Activated naive CD8-positive, alpha-beta T cell treated with anti-CD3 and anti-CD28 coated beads for 36 hours (primary cell): ENCODE results near the gene CEP41. TPM values are rescaled to one million over a fixed set of nuclear protein-coding genes. Genes with fewer than 3 reads are reported as not detected.

Source experiments
- DNase-seq: peaks from one replicate; pipeline ENCODE4 v3.0.0; 2021
- H3K27ac Mint-ChIP-seq: one replicate; pipeline ENCODE4 v1.8.0; 2022; ENCODE audit warnings: mild to moderate bottlenecking, moderate library complexity, mixed read lengths
- H3K27me3 Mint-ChIP-seq: one replicate; pipeline ENCODE4 v1.8.0; 2022; ENCODE audit warnings: mild to moderate bottlenecking, mixed read lengths
- H3K36me3 Mint-ChIP-seq: one replicate; pipeline ENCODE4 v1.8.0; 2021; ENCODE audit warnings: mild to moderate bottlenecking, mixed read lengths
- H3K4me1 Mint-ChIP-seq: one replicate; pipeline ENCODE4 v1.8.0; 2021; ENCODE audit warnings: mixed read lengths
- H3K4me3 Mint-ChIP-seq: one replicate; pipeline ENCODE4 v1.8.0; 2022; ENCODE audit warnings: mild to moderate bottlenecking, moderate library complexity, mixed read lengths
- H3K9me3 Mint-ChIP-seq: one replicate; pipeline ENCODE4 v1.8.0; 2022; ENCODE audit warnings: mixed read lengths
- total RNA-seq, 2 experiments: library from RNA; stranded (reverse); gene quantifications; one replicate each; pipeline ENCODE4 v1.2.3, GENCODE V29; 2021

The CEP41 gene, protein sequence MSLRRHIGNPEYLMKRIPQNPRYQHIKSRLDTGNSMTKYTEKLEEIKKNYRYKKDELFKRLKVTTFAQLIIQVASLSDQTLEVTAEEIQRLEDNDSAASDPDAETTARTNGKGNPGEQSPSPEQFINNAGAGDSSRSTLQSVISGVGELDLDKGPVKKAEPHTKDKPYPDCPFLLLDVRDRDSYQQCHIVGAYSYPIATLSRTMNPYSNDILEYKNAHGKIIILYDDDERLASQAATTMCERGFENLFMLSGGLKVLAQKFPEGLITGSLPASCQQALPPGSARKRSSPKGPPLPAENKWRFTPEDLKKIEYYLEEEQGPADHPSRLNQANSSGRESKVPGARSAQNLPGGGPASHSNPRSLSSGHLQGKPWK
- total RNA-seq, result 10 to 100 TPM; 22.3 to 26.5 TPM

DNA sequence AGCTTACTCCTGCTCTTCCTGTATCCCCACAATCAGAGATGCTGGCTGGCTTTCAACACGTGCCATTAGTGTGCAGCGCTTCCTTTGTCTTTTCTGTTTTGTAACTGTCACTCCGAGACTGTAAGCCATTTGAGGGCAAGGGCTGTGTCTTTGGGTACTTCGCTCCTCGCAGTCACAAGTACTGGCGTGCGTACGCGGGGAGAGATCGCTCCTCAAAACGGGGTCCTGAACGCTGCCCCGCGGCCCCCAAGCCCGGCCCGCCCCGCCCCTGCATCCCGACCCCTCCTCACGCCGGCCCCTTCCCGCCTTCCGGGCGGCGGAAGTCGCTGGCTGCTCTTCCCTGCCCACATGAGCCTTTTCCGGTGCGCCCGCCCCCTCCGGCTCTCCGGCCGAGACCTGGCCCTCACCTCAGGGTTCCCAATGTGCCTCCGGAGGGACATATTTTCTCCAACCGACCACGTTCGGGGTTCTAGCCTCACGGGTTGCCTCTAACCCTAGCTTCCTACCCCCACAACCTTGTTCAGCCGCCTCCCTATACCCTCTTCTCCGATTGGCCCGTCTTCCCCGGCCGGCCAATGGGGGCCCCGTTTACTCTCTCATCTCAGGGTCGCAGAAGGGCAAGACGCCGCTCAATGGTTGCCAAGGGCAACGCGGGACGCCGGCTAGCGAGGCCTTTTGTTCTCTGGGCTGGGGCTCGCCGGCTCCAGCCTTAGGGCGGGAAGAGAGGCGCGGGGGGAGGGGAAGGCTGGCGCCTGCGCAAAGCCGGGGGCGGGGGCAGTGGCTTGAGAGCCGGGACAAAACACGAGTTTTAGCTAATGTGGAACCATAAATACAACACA, at the start of gene CEP41:
TSS of gene CEP41 (minus strand) at position 490 of the 839 bp plus-strand sequence. CDS start at position 440, 50 bp downstream.
- Mint-ChIP-seq H3K36me3 (peaks cover 33% of the 10 kb centered on the region), H3K4me1 (peaks cover 44% of the 10 kb centered on the region), H3K9me3 (peaks cover 5% of the 10 kb centered on the region), H3K27ac (peak within 1 kb of the TSS; percentile 99), H3K4me3 (peak within 1 kb of the TSS; percentile 98), H3K27me3 (no peaks in the 10 kb centered on the region)
- DNase-seq, result peak; percentile 96

DNA sequence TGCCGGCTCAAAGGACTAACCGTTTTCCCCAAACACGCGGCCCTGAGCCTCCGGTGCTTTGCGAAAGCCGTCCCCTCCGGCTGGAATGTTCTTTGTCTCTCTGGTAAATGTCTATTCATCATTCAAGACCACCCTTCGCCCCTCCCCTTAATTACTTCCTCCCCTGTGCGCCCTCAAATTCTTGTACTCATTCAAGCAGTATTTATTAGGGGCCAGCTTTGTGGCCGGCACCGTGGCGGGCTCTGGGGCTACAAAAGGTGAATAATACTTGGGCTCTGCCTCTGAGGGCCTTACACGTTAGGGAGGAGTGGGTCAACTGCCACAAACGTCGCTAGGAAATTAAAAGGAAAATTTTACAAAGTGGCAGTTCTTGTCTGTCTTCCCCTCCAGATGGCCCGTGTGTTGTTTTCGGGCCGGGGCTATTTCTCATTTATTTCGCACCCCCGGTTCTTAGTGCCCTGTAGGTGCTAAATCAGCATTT, 49.5 kb upstream of the CEP41 start:
- peaks cover 2% of the 10 kb centered on the region for H3K9me3 Mint-ChIP-seq
- H3K36me3 Mint-ChIP-seq, result peaks cover 8% of the 10 kb centered on the region
- H3K27ac Mint-ChIP-seq, result no peak overlapping the region
- peaks cover 22% of the 10 kb centered on the region for H3K4me1 Mint-ChIP-seq
- no peak for DNase-seq
- peaks cover 21% of the 10 kb centered on the region for H3K27me3 Mint-ChIP-seq
- H3K4me3 Mint-ChIP-seq, result no peak overlapping the region

DNA sequence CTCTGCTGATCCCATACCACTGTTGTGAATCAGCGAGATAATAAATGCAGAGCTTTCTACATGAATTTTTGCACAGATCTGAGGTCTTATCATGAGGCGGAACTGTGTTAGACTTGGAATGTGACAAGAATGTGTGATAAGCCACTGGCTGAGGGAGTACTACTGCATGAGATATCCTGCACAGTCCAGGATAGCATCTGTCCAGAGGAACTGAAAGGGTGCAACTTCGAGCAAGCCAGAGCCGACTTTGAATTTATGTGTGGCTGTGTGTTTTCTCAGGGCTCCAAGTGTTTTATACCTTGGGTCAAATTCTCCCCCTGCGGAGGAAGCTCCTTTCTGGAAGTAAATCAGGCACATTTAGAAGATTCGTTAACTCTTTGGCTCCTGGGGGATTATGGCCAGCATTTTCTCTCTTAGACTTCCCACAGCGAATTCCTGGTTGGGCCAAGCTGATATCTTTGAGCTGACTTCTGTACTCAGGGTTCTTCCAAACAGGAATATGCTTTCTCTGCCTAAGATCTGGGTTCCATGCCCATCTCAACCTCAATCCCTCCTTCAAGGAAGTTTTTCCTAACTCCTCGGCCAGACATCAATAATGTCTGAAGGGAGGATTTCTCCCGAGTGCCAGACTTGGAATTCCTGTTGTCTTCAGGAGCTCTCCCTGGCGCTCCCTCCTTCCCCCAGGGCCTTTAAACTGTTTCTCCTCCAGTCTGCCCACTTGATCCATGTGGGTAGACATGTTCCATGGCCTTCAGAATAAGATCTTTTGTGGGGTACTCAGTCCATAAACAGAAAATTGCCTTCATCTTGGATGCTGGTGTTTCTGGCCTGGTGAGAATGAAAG, 48.5 kb upstream of the CEP41 start:
- Mint-ChIP-seq H3K36me3 (peaks cover 8% of the 10 kb centered on the region), H3K4me1 (peaks cover 25% of the 10 kb centered on the region), H3K27me3 (peaks cover 21% of the 10 kb centered on the region), H3K4me3 (no peak overlapping the region), H3K27ac (no peak overlapping the region), H3K9me3 (peaks cover 2% of the 10 kb centered on the region)
- no peak for DNase-seq

DNA sequence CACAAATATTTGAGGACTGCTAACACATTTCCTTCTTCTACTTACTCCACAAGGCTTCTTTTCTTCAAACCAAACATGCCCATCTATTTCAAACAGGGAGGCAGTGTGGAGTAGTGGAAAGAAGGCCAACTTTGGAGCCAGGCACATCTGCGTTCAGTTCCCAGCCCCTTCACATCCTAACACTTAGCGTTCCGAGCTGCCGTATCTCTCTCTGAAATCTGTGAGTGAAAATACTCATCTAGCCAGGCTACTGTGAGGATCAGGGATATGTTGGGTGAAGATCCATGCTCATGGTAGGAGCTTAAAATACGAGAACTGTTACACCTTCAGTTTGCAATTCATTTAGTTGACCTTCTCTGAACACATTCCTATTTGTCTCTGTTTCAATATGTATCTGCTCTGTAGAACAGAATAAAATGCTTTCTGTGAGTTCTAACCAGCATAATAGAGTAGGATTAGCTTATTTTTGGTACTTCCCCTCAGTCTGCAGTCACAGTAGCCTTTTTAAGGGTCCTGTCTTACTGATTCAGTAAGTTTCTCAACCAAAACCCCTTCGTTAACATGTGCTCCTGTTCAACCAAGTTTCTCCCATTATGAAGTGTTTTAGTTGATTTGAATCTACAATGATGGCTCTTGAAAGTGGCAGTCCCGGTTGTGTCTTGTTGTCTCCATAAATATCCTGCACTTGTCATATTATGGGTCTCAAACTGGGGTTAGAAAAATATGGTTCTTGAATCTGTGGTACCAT, 47.8 kb upstream of the CEP41 start:
- Mint-ChIP-seq H3K27me3 (peaks cover 17% of the 10 kb centered on the region), H3K4me3 (no peak overlapping the region), H3K9me3 (peaks cover 2% of the 10 kb centered on the region), H3K4me1 (peaks cover 25% of the 10 kb centered on the region), H3K36me3 (peaks cover 8% of the 10 kb centered on the region), H3K27ac (no peak overlapping the region)
- DNase-seq, result no peak

DNA sequence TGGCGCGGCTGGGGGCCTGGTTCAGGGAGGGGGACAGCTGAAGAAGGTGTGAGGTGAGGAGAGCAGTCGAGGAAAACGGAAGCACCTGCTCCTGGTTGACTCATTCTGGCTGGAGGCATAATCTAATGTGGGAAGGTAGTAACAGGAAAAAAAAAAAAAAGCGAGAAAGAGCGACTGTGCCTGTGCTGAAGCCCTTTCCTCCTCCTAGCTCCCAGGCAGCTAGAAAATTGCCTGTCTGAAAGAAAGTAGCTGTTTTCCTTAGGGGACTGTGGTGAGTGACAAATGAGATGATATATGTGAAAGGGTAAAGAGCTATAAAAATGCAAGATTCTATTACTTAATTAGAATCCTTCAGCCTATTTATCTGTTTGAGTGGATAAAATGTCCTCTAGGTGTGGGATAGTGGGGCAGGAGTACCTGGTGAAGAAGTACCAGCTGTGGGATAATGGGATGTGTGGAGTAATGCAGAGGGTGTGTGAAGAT, 46.2 kb upstream of the CEP41 start:
- Mint-ChIP-seq H3K9me3 (no peaks in the 10 kb centered on the region), H3K27me3 (peaks cover 14% of the 10 kb centered on the region), H3K4me1 (peaks cover 19% of the 10 kb centered on the region), H3K27ac (peak overlapping the region; percentile 50), H3K36me3 (peaks cover 3% of the 10 kb centered on the region), H3K4me3 (peak overlapping the region; percentile 77)
- DNase-seq, result no peak

DNA sequence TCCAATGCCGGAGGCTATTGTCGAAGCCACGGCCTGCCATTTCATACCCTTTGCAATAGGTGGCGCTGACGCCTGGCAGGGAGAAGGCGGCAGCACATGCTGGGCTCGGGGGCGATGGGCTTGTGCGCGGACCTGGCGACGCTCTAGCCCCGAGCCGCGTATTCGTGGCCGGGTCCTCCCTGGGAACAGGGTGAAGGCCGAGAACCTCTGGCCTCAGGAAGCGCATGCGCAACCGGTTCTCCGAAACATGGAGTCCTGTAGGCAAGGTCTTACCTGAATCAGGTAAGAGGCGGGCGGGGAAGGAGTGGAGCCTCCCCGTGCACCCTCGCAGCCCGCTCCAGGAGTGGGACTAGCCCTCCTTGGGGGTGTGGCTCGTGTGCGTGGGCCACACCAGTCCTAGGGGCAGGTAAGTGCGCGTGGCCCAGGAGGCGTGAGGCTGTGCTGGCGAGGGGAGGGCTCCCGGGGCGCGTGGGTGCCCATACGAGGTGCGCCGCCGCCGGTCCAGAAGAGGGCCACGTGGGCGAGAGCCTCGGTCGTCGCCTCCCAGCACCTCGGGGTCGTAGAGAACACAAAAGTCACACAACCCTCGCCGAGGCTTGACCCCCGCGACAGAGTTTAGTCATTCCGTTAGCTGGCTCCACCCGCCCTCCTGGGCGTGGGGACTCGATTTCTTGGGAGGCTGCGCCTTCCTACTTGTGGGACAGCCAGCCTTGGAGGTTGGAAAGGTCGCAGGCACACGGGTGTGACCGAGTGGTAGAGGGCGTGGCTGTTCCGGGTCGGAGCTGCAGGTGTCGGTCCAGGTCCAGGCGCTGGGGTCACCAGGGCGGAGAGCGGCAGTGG, 45.5 kb upstream of the CEP41 start:
- Mint-ChIP-seq H3K27me3 (peaks cover 18% of the 10 kb centered on the region), H3K27ac (peak overlapping the region; percentile 79)

DNA sequence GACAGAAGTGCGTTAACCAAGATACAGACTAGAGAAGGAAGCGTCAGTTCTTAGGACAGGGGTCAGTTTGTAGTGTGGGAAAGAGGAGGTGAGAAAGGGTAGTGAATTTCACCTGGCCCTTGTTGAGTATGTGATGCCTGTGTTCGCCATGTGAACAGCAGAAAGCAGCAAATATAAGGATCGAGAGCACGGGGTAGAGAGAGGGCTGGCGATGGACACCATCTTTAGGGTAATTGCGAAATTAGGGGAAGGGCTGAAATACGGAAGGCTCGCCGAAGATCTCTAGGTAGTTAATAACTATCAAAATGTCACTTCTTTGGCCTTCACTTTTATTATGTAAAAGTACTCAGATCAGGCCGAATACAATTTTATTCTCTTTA, 44.9 kb upstream of the CEP41 start:
- no peak for DNase-seq
- Mint-ChIP-seq H3K36me3 (no peaks in the 10 kb centered on the region), H3K27ac (peak overlapping the region; percentile 14), H3K4me1 (peaks cover 19% of the 10 kb centered on the region), H3K4me3 (peak overlapping the region; percentile 77), H3K9me3 (no peaks in the 10 kb centered on the region), H3K27me3 (peaks cover 18% of the 10 kb centered on the region)

More for the DNA sequence above, 45.5 kb upstream of the CEP41 start:
- DNase-seq, result peak; percentile 74
- H3K4me1 Mint-ChIP-seq, result peaks cover 19% of the 10 kb centered on the region
- peaks cover 3% of the 10 kb centered on the region for H3K36me3 Mint-ChIP-seq
- no peaks in the 10 kb centered on the region for H3K9me3 Mint-ChIP-seq
- peak overlapping the region; percentile 77 for H3K4me3 Mint-ChIP-seq

DNA sequence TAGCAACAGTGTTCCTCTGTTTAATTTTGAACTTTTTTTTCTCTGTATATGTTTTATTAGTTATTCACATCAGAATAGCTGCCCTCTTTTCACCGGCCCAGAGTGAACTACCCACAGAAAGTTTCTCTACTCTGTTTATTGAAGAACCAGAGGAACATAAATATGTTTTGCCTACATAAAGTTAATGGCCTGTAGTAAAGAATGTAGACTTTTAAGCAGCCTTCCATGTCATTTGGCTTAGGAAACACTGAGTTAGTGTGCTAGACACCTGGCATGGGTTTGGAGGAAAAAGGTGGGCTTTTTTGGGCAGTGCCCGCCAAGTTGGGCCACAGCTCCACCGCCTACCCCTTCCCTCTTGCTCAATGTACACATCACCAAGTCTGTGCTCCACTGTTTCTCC, 42.2 kb upstream of the CEP41 start:
- H3K36me3 Mint-ChIP-seq, result no peaks in the 10 kb centered on the region
- no peak for DNase-seq
- peaks cover 17% of the 10 kb centered on the region for H3K4me1 Mint-ChIP-seq
- H3K27me3 Mint-ChIP-seq, result peaks cover 14% of the 10 kb centered on the region
- H3K27ac Mint-ChIP-seq, result no peak overlapping the region
- H3K9me3 Mint-ChIP-seq, result peaks cover 2% of the 10 kb centered on the region
- H3K4me3 Mint-ChIP-seq, result no peak overlapping the region

DNA sequence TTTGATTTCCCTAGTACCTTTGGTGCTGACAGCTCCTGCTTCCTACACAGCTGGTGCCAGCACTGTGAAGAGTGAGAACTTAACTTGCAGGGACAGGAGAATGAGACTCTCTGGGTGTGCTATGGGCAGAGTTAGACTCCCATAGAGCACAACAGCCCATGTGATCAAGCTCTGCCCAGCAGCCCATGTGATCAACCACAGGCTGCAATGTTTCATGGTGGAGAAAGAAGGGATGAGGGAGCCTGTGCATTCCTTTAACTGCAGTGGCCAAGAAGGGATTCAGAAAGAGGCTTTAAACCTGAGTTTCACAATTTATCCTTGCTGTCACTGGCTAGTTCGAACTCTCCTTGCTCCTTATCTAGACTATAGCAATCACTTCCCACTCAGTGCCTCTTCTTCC, 41.1 kb upstream of the CEP41 start:
- no peak for DNase-seq
- Mint-ChIP-seq H3K36me3 (no peaks in the 10 kb centered on the region), H3K4me1 (peaks cover 14% of the 10 kb centered on the region), H3K27ac (no peak overlapping the region), H3K4me3 (no peak overlapping the region), H3K27me3 (peaks cover 14% of the 10 kb centered on the region), H3K9me3 (peaks cover 2% of the 10 kb centered on the region)

DNA sequence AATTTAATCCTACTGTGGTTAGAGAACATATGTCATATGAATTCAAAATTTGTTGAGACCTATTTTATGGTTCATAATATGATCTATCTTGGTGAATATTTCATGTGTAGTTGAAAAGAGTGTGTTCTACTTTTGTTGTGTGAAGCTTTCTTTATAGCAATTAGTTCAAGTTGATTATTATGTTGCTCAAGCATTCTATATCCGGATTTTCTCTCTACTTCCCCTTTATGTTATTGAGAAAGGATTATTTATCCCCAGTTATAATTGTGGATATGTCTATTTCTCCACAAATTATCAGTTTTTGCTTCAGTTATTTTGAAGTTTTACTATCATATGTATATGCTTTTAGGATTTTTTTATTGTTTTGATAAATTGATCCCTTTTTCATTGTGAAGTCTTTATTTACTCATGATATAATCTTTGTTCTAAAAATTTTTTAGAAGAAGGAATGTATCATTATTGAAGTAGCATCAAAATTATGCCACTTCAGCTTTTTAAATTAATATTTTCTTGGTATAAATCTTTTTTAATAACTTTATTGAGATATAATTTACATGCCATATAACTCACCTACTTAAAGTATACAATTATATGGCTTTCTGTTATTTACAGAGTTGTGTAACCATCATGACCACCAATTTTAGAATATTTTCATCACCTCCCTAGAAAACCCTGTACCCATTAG, 39.0 kb upstream of the CEP41 start:
- peaks cover 2% of the 10 kb centered on the region for H3K9me3 Mint-ChIP-seq
- peaks cover 10% of the 10 kb centered on the region for H3K4me1 Mint-ChIP-seq

DNA sequence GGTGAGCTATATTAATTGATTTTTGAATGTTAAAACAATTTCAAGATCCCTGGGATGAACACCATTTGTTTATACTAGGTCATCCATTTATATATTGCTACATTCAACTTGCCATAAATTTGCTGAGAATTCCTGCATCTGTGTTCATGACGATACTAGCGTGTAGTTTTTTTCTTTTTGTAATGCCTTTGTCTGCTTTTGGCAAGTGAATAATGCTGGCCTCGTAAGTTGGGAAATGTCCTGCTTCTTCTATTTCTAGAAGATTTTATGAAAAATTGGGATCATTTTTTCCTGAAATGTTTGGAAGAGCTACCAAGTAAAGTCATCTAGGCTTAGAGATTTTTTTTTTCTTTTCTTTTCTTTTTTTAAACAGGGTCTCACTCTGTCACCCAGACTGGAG, 38.2 kb upstream of the CEP41 start:
- peaks cover 10% of the 10 kb centered on the region for H3K4me1 Mint-ChIP-seq
- peaks cover 2% of the 10 kb centered on the region for H3K9me3 Mint-ChIP-seq
- DNase-seq, result no peak
- H3K36me3 Mint-ChIP-seq, result no peaks in the 10 kb centered on the region
- no peak overlapping the region for H3K4me3 Mint-ChIP-seq
- no peak overlapping the region for H3K27ac Mint-ChIP-seq
- H3K27me3 Mint-ChIP-seq, result peaks cover 11% of the 10 kb centered on the region

More for the DNA sequence above, 39.0 kb upstream of the CEP41 start:
- Mint-ChIP-seq H3K4me3 (no peak overlapping the region), H3K27ac (no peak overlapping the region), H3K27me3 (peaks cover 11% of the 10 kb centered on the region), H3K36me3 (no peaks in the 10 kb centered on the region)
- no peak for DNase-seq

DNA sequence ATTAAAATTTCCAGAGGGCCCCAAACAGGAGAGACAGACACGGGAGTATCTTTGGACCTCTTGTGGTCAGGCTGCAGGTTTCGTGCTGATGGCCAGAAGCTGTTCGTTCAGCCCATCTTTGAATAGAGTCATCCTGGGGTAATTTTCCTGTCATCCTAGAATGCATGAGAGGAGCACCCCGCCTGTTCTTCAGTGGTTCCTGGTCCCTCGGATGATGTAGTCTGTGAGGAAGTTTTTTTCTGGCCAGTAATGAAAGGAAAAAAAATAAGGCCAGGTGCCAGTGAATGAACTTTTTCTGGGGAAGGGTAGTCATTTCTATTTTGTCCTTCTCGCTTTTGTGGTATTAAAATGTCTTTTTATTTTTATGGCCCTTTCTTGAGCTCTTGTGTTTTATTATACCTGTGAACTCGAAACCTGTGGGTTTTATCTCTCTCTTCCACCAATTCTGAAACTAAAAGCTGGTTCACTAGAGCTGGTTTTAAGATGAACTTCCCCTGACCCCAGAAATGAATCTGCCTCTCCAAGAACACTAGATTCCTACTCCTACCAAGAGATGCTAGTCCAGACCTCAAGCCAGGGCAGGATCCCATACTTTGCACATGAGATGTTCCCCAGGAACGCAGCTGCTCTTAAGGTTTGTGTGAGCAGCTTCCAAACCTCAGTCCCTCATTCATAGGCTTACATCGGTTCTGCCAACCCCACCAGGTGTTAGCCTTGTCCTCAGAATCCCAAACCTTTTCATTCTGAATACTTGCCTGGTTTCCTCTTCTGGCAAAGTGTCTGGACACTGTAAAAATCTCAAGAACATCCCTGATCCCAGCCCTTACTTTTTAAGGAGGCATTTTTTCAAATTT, 35.7 kb upstream of the CEP41 start:
- no peaks in the 10 kb centered on the region for H3K36me3 Mint-ChIP-seq
- peaks cover 14% of the 10 kb centered on the region for H3K4me1 Mint-ChIP-seq
- H3K4me3 Mint-ChIP-seq, result no peak overlapping the region
- no peak for DNase-seq
- no peaks in the 10 kb centered on the region for H3K27me3 Mint-ChIP-seq
- peaks cover 2% of the 10 kb centered on the region for H3K9me3 Mint-ChIP-seq
- H3K27ac Mint-ChIP-seq, result no peak overlapping the region
